ENCODE data around the gene KIF4A. TPM values are rescaled to one million over a fixed set of nuclear protein-coding genes. Genes with fewer than 3 reads are reported as not detected.

Gene KIF4A
- polyA plus RNA-seq, 1 donor (not counting 4 experiments of a cell fraction or from before 2014, with no cell fraction given): 7.1 TPM

- Histone ChIP-seq H3K79me2 (ENCODE audit: control insufficient read depth, insufficient read depth, low read length) (no peaks in the 10 kb centered on the region), H2AFZ (ENCODE audit: control insufficient read depth, low read length) (no peak overlapping the region), H3K27me3 (ENCODE audit: control insufficient read depth, extremely low read depth, insufficient read depth, low read length) (no peaks in the 10 kb centered on the region), H3K4me3 (ENCODE audit: control insufficient read depth in 2 of 3, extremely low read depth in 1 of 3, insufficient read depth in 2 of 3, low read depth in 1 of 3, low read length in 3 of 3) (no peak overlapping the region), H3K36me3 (ENCODE audit: control insufficient read depth in 2 of 2, extremely low read depth in 1 of 2, insufficient read depth in 2 of 2, low read length in 2 of 2) (no peaks in the 10 kb centered on the region), H3K9me3 (ENCODE audit: control insufficient read depth, low read depth, low read length) (no peaks in the 10 kb centered on the region), H3K9ac (ENCODE audit: control insufficient read depth, extremely low read depth, insufficient read depth, low read length) (no peak overlapping the region), H3K4me1 (ENCODE audit: control insufficient read depth, extremely low read depth, insufficient read depth, low read length) (no peaks in the 10 kb centered on the region), H3K27ac (ENCODE audit: control insufficient read depth, insufficient read depth, low read length) (no peak overlapping the region), H4K20me1 (ENCODE audit: control insufficient read depth, extremely low read depth, insufficient read depth, low read length) (no peaks in the 10 kb centered on the region), H3K4me2 (ENCODE audit: control insufficient read depth, extremely low read depth, insufficient read depth, low read depth, low read length) (no peak overlapping the region), H3K9me1 (ENCODE audit: control insufficient read depth, extremely low read depth, insufficient read depth, low read length) (no peaks in the 10 kb centered on the region)
- dilution Hi-C loops (cut with MboI; ENCODE audit: extremely low pct_ligation_motif_present, low sequenced_read_pairs): no loop called here
- FAIRE-seq (no peak), DNase-seq (ENCODE audit: low read depth, low spot score) (no peak)
- TF ChIP-seq EZH2 (IDR thresholded peaks at IDR 0.05; ENCODE audit: low read length) (no peak), CTCF (optimal IDR thresholded peaks at IDR 0.05 in 1 of 3, IDR thresholded peaks at IDR 0.05 in 1 of 3, conservative IDR thresholded peaks at IDR 0.05 in 1 of 3; ENCODE audit: extremely low read depth in 1 of 3, insufficient read depth in 2 of 3, low read length in 3 of 3) (no peak)
Measured at GRCh38 chrX:70338290-70338689, 48.4 kb downstream of the KIF4A start.

- no peaks in the 10 kb centered on the region for H3K9me3 ChIP-seq (ENCODE audit: control insufficient read depth, low read depth, low read length)
- no peak overlapping the region for H2AFZ ChIP-seq (ENCODE audit: control insufficient read depth, low read length)
- dilution Hi-C loops (cut with MboI; ENCODE audit: extremely low pct_ligation_motif_present, low sequenced_read_pairs): no loop called here
- no peak for FAIRE-seq
- DNase-seq (ENCODE audit: low read depth, low spot score): no peak
- H3K4me1 ChIP-seq (ENCODE audit: control insufficient read depth, extremely low read depth, insufficient read depth, low read length): no peaks in the 10 kb centered on the region
- no peak overlapping the region for H3K27ac ChIP-seq (ENCODE audit: control insufficient read depth, insufficient read depth, low read length)
- H4K20me1 ChIP-seq (ENCODE audit: control insufficient read depth, extremely low read depth, insufficient read depth, low read length): no peaks in the 10 kb centered on the region
- H3K4me2 ChIP-seq (ENCODE audit: control insufficient read depth, extremely low read depth, insufficient read depth, low read depth, low read length): no peak overlapping the region
- no peaks in the 10 kb centered on the region for H3K27me3 ChIP-seq (ENCODE audit: control insufficient read depth, extremely low read depth, insufficient read depth, low read length)
- TF ChIP-seq EZH2 (IDR thresholded peaks at IDR 0.05; ENCODE audit: low read length) (no peak), CTCF (optimal IDR thresholded peaks at IDR 0.05 in 1 of 3, IDR thresholded peaks at IDR 0.05 in 1 of 3, conservative IDR thresholded peaks at IDR 0.05 in 1 of 3; ENCODE audit: extremely low read depth in 1 of 3, insufficient read depth in 2 of 3, low read length in 3 of 3) (no peak)
- no peaks in the 10 kb centered on the region for H3K79me2 ChIP-seq (ENCODE audit: control insufficient read depth, insufficient read depth, low read length)
- H3K36me3 ChIP-seq (ENCODE audit: control insufficient read depth in 2 of 2, extremely low read depth in 1 of 2, insufficient read depth in 2 of 2, low read length in 2 of 2): peaks cover 0 to 3% of the 10 kb centered on the region in 2 experiments
- no peak overlapping the region for H3K9ac ChIP-seq (ENCODE audit: control insufficient read depth, extremely low read depth, insufficient read depth, low read length)
- H3K9me1 ChIP-seq (ENCODE audit: control insufficient read depth, extremely low read depth, insufficient read depth, low read length): no peaks in the 10 kb centered on the region
- no peak overlapping the region for H3K4me3 ChIP-seq (ENCODE audit: control insufficient read depth in 2 of 3, extremely low read depth in 1 of 3, insufficient read depth in 2 of 3, low read depth in 1 of 3, low read length in 3 of 3)
Measured at GRCh38 chrX:70343435-70343834, 53.5 kb downstream of the KIF4A start.
